NCI-H1694 treated with DMSO at 0.1 percent for 48 hours (cell line): Measurements from ENCODE around the gene NCBP3.
"Not testable (repeated sequence)": the region's sequence is repeated elsewhere in the genome, so short reads cannot be mapped to it uniquely, and the experiment has no call there.

Experiments used
- DNase-seq: peaks from one replicate; lab custom pipeline; 2025; lab: John Stamatoyannopoulos, UW

The NCBP3 gene

DNA sequence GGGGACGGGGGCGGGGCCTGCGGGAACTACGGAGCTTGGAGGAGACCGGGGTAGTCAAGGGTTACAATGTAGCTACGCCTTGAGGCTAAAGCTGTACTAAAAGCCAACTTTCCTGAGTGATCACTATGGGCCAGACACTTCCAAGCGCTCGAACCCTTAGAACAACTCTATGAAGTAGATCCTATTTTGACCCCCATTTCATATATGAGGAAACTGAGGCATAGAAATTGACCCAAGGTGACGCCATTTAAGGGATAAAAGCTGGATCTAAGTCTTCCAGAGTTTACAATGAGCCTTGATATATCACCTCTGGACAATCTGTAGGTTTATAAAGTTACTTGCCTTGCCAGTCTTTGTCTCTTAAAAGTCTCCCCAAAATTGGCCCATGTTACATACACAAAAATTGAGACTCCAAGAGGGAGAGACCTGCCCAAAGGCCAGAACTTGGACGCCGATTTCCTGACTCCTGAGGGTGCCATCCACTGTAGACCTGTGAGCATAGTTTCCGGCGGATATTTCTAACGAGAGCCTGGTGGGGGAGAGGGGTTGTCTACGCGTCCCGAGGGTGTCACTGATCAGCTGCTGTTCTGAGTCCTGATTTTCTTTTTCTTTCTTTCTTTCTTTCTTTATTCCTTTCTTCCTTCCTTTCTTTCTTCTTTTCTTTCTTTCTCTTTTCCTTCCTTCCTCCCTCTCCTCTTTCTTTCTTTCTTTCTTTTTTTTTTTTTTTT, 555 bp upstream of the NCBP3 start:
- no peak for DNase-seq

DNA sequence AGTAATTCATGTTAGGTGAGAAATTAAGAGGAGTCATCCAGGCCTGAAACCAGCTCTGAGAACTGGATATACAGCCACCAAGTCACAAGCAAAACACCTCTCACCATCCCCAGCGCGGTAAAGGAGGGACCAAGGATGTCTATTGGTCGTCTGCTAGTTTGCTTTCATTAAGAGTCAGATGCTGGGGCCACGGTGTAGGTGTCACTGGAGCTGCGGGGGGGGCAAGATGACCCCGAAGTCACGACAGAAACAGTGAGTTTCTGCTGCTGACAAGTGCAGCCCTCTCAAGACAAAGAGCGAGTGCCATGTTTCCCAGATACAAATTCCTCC, 790 bp downstream of the NCBP3 start:
- DNase-seq = no peak

DNA sequence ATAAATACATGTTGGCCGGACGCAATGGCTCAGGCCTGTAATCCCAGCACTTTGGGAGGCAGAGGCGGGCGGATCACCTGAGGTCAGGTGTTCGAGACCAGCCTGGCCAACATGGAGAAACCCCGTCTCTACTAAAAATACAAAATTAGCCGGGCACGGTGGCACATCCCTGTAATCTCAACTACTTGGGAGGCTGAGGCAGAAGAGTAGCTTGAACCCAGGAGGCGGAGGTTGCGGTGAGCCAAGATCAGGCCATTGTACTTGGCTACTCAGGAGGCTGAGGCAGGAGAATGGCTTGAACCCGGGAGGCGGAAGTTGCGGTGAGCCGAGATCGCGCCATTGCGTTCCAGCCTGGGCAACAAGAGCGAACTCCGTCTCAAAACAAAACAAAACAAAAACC, 1.5 kb downstream of the NCBP3 start:
- DNase-seq = not testable (repeated sequence)

DNA sequence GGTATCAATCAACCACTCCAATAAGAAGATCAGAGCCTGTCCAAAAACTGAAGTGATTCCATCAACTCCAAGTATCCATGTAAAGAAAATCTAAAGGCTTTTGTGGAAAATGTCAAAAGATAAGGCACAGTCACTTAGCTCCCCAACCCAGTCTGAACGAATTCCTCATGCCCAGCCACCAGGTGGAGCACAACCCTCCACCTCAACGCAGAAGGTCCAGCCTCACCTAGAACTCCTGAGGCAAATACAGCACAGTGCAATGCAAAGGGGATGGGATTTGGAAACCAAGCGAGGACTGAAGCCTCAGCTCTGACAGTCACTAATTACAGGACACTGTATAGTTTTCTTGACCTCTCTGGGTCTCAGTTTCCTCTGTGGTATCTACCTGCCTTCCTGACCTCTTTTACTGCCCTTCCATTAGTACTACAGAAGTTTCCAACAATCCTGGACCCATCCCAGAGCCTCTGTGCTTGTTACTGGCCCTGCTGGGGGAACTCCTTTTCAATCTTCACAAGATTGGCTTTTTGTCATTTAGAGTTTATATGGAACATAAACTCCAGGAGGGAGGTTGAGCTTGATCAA, 2.0 kb downstream of the NCBP3 start:
- DNase-seq = peak; percentile 41

DNA sequence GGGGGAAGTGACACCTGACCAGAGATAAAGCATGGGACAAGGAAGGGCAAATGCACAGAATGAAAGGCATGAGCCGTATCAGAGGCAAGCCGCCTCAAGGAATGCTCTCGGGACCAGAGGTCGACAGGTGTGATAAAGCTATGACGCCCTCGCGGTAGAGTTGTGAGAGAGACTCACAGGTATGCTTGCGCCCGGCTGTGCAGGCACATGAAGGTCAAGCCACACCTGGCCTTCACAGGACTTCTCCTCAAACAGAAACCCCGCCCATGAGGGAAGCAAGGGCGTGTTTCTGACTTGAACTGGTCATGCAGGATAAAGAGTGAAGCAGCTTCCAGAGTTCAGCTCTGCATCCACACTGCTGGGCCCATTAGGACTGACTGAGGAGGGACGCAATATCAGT, 7.8 kb downstream of the NCBP3 start:
- no peak for DNase-seq

DNA sequence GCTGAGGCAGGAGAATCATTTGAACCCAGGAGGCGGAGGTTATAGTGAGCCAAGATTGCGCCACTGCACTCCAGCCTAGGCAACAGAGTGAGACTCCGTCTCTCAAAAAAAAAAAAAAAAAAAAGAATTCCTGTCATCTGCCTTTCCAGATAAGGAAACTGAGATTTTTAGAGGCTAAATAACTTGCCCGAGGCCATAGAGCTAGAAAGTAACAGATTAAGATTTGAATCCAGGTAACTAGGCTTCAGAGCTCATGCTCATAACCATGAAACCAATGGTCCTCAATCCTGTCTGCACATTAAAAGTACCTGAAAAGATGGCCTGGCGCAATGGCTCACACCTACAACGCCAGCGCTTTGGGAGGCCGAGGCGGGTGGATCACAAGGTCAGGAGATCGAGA, 9.5 kb downstream of the NCBP3 start:
- DNase-seq = no peak

DNA sequence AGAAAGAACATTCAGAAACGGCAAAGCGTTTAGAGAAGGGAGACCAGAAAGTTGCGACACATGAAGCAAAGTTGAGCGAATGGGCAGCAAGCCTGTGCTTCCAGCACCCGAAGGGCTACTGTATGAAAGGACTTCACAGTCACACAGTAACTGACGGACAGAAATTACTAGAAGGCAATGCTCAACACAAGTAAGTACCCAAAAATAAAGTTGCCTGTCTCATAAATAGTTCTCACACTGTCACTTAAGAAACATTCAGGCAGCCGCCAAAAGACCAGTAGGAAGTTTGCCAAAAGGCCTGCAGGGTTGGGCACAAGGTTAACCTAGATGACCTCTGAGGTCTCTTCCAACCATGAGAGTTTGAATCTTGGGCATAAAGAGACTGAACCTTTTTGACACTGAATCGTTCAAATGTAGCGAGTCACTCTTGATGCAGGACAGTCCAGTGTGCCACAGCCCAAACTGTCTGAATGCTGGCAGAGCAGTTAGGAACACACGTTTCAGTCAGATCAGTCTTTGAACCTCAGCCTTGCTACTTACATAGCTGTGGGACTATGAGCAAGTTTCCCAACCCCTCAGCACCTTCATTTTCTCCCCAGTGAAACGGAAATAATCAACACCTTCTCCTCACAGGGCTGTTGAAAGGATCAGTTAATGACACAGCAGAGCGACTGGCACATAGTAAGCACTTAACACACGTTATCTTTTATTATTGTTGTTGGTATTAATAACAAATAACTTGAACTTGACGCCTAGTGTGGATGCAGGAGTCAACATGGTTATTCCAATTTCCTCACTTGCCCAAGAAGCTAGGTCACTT, 10.4 kb downstream of the NCBP3 start:
- DNase-seq = no peak

DNA sequence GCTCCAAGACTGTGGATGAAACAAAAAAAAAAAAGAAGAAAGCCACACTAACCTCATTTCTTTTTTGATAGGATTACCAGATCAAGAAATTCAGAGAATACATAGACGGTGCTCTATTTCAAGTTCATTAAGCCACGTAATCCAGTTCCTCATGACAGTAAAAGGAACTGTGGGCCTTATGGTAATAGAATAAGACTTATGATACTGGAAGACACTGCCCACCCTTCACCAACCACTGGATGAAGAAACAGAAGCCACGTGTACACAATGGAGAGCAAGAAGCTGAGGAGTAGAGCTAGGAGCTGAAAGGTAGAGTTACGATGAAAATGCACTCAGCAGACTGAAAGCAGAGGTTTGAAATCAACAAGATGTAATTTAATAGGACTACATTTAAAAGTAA, 11.2 kb downstream of the NCBP3 start:
- no peak for DNase-seq

DNA sequence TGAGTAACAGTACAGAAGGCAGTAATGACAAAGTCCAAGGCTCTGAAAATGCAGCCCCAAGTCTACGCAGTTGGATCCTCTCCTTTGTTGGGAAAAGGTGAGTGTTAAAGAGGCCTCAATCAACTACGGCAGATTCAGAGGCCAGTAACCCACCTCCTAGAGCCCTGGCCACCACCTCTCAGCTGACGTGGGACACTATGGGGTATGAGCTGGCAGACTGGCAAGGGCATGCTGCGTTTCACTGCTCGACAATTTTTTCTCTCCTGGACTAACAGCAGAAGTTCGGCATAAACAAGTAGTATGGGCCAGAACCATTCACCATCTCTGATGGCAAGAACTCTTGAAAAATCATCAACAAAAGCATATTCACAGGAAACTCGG, 17.2 kb downstream of the NCBP3 start:
- no peak for DNase-seq

DNA sequence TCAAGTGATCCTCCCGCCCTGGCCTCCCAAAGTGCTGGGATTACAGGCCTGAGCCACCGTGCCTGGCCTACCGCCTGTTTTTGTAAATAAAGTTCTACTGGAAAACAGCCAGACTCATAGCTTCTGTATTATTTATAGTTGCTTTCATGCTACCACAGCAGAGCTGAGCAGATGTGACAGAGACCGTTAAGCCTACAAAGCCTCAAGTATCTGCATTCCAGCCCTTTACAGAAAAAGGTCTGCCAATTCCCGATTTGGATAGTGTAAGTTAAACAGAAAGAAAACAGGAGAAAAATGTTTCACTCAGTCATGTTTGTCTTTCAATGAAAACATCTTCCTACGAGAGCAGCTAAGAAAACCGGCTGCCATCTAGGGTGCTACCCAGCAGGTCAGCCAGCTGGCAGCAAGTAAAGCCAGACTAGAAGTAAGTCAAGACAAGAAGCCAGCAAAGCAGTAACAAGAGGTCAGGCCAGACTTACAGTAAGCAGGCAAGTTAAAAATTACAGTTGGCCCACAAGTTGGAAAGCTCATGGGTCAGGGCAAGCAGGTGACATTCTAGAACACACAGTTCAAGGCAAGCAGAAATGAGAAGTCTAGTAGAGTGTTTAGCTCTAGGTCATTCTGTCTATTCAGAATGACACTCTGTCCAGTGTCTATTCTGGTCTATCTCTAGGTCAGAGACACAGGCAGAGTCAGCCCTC, 17.7 kb downstream of the NCBP3 start:
- peak; percentile 32 for DNase-seq

DNA sequence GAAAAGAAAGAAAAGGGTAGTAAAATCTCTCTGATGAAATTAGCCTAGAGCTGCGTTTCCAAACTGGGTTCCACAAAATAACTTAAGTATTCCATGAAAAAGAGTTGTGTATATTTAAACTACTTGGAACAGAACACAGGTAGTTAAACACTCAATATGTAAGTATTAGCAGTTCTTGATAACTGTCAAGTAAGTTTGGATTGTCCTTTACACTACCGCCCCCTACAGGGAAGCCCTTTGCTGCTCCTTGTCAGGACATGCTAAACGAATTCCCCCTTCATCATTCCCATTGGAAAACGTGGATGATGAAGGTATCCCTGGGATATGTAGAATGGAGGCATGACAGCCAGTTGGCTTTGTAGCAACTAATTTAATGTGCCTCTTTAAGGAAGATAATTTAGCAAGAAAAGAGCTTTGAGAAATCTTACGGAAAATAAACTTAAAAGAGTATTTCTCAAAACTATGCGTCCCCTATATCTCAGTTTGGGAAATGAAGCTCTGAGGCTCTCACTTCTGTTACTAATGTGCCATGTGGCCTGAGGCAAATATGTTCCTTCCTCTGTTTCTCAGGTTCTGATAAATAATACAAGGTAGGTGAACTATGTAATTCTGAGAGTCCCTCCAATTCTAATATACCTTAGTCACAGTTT, 18.8 kb downstream of the NCBP3 start:
- peak; percentile 27 for DNase-seq

DNA sequence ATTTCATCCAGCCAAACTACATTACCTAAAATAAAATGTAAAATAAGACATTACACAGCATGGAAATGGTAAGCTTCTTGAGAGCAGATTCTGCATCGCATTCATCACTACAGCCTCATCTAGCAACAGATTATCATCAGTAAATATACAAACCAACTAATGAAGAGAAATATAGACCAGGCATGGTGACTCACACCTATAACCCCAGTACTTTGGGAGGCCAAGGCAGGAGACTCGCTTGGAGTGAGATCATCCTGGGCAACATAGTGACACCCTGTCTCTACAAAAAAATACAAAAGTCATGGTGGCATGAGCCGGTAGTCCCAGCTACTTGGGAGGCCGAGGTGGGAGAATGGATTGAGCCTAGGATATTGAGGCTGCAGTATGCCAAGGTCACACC, 19.9 kb downstream of the NCBP3 start:
- no peak for DNase-seq

DNA sequence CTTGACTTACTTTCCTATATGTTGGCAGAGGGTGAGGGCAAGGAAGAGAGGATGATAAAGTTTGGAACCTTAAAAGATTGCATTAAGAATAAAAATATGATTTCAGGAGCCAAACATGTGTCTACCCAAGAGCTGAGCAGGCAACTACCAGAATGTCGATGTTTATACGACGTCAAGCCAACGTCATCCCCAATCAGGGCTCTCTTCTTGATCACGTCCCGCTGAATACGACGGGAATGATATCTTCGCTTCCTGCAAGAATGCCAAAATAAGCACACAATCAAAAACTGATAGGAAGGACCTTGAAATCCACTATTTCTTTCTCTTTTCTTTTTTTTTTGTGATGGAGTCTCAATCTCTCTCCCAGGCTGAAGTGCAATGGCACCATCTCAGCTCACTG, 24.9 kb downstream of the NCBP3 start:
- no peak for DNase-seq

DNA sequence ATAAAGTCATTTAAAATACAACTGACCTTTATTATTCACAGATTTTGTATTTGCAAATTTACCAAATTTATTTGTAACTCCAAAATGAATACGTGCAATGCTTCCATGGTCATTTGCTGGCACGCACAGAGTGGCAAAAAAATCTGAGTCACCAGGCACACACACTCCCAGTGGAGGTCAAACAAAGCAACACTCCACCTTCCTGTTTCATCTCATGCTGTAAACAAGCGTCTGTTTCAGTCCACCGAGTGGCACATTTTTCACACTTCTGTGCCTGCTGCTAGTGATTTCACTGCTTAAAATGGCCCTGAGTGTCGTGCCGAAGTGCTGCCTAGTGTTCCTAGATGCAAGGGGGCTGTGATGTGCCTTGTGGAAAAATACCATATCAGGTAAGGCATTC, 27.3 kb downstream of the NCBP3 start:
- no peak for DNase-seq

DNA sequence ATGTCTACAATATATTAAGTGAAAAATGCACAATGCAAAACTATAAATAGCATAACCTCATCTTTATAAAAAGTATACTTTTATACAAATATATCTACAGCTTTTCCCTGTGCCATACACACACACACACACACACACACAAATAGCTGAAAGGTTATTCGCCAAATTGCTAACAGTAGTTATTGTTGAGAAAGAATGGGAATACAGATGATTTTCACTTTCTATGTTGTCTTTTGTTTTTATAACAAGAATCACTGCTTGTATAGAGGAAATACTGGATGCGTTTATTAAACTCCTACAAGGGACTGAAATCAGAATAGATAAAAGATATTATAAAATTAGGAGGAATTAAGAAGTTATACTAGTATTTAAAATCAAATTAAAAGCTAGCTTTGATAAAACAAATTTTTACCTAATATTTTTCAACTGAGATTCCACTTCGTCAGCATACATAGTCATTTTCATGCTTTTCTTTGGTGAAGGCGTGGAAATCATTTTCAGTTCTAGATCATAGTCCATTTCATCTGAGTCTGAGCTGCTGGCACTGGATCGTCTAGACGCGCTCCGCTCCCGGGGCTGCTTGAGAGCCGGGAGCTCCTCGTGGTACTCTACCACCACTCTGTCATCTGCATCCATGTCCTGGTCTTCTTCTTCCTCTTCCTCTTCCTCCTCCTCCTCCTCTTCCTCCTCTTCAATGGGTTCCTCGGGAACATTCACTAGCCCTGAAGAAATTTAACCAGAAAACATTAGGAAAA, 28.0 kb downstream of the NCBP3 start:
- no peak for DNase-seq

DNA sequence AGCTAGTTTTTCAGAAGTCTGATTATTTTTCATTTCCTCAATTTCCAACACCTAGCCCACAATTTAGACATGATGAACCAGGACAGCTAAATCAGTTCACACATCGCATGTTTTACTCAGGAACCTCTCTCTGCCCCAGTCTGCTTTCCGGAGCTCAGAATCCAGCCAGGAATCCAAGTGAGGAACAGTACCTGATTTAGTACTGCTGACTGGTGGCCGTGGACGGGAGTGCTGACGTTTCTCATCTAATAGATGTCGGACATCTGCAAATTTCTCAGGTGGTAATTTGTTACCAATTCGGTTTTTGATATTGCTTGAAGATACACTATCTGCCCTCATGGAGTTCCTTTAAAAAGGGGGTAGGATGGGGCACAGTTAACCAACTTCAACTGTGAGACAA, 30.1 kb downstream of the NCBP3 start:
- DNase-seq = no peak

DNA sequence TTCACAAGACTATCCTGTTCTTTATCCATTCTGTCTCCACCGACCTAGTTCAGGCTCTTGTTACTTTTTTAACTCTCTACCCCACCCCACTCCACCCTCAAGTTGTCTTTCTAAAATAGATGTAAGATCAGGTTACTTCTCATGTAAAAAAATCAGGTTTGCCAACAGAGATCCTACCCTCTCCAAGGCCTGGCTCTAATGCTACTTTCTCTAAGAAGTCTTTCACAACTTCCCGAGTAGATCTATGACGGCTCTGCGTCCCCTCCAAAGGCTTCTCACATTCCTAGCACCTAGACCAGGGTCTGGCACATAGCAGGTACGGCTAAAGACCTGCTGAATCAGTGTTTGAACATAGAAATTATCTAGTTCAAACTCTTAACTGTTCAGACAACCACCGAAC, 30.9 kb downstream of the NCBP3 start:
- no peak for DNase-seq

DNA sequence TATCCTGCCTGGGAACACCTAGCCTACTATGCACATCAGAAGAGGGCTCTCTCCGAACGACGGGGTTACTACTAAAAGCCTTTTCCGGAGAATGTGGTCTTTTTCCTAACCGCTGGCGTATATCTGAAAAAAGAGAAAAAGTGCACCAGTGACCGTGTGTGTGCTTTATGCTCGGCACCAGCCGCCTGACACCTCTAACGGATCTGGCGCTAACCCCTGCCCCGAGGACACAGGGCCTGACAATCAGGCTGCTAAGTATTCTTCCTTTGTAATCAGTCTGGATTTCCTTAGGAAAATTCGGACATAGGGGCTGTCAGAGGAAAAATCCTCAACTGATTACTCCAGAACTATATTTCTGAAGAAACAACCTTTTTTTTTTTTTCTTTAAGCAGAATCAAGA, 31.7 kb downstream of the NCBP3 start:
- no peak for DNase-seq

DNA sequence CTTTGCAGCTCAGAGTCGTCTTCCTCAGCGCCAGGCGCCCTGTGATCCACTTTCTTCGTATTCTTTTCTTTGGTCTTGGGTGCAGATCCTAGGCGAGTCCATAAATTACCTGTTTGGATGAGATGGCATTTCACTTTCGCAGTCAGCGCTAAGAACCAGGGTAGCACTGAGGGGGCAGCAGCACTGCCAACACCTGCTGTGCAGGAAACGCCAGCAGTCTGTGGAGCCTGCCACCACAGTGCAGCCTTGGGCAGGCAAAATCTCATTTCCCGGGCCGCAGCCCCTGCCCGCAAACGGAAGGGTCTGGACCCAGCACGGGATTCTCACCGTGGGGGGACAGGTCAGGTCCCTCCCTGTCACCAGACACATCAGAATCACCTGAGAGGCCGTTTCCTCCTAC, 32.9 kb downstream of the NCBP3 start:
- no peak for DNase-seq

DNA sequence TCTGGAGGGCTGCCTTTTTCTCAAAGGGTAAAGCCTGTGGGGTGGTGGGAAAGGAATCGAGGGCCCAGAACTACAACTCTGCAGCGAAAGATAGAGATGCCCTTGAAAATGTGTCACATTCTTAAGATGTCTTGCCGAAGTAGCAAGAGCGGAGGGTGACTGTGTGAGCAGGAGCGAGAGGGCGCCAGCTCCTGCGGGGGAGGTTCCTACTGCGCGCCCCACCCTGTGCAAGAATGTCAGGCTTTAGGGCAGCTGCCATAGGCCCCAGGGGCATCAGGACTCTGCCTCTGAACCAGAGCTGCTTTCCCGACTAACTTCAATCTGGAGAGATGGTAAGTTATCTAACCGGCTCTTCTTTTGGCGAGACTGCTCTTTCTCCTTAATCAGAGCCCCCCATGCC, 33.3 kb downstream of the NCBP3 start:
- no peak for DNase-seq

DNA sequence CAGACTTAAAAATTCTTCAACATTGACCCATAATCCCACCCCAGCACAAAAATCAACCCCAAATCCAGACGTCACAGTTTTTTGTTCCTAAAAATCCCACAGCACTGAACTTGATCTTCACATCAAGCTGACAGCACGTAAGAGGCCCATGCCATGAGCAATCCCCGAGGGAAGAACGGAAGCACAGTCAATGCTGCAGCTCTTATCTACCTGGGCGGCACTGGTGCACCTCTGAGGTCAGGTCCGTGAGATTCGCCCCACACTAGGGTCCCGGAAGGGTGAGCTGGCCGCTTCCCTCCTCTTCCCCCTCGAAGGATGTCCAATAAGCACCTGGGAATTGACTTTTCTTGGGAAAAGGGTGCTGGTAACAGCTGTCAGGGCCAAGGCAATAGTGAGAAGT, 33.8 kb downstream of the NCBP3 start:
- no peak for DNase-seq

DNA sequence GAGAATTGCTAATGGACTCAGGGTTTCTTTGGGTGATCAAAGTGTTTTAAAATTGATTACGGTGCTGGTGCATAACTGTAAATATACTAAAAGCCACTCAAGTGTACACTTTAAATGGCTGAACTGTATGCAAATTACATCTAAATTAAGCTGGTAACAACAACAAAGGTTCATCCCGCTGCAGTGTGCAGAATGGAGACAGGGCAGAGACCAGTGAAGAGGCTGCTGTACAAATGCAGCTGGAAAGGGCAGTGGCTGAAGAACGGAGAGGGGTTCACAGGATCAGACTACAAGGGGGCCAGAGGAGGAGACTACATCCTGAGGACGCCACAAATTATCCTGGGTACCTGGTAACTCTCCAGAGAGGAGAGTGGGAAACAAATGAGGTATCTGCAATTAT, 36.0 kb downstream of the NCBP3 start:
- no peak for DNase-seq
